Measurements from ENCODE around the gene ZFPM1.

The ZFPM1 gene

GRCh38 chr16:88441460-88441859, 11.6 kb upstream of the ZFPM1 start:
- ChIA-PET CTCF (interaction anchor here (1.7 kb wide), 1 partner anchor 120 kb away, joined by 6 read pairs; no protein-coding TSS in a partner anchor), POLR2A (no interaction called here)
- TF ChIP-seq, protein P1, sequence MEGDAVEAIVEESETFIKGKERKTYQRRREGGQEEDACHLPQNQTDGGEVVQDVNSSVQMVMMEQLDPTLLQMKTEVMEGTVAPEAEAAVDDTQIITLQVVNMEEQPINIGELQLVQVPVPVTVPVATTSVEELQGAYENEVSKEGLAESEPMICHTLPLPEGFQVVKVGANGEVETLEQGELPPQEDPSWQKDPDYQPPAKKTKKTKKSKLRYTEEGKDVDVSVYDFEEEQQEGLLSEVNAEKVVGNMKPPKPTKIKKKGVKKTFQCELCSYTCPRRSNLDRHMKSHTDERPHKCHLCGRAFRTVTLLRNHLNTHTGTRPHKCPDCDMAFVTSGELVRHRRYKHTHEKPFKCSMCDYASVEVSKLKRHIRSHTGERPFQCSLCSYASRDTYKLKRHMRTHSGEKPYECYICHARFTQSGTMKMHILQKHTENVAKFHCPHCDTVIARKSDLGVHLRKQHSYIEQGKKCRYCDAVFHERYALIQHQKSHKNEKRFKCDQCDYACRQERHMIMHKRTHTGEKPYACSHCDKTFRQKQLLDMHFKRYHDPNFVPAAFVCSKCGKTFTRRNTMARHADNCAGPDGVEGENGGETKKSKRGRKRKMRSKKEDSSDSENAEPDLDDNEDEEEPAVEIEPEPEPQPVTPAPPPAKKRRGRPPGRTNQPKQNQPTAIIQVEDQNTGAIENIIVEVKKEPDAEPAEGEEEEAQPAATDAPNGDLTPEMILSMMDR (IDR thresholded peaks at IDR 0.05; ENCODE audit: control extremely low read depth, extremely low read depth, low read depth, missing control alignments): no peak

DNA sequence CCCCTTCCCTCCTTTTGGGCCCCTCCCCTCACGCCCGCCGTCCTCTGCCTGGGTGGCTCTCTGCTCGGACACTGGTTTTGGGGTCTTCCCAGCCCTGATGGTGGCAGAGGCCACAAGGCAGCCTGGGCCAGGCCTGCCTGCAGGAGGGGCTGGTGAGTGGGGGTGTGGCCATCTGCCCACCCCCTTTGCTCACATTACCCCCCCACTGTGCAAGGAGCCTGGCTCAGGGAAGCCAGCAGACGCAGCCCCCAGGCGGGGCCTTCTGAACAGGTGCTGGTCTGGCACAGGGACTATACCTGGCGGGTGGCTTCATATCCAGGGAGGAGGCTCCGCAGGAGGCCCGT, 10.7 kb upstream of the ZFPM1 start:
- CTCF ChIA-PET: interaction anchor here (1.7 kb wide), 1 partner anchor 119 kb away, joined by 6 read pairs; no protein-coding TSS in a partner anchor
- no peak for DNase-seq (ENCODE audit: extremely low spot score)
- POLR2A ChIA-PET: no interaction called here
- TF ChIP-seq, protein P1 (IDR thresholded peaks at IDR 0.05; ENCODE audit: control extremely low read depth, extremely low read depth, low read depth, missing control alignments): no peak

More at GRCh38 chr16:88441460-88441859, 11.6 kb upstream of the ZFPM1 start:
- no peak for DNase-seq (ENCODE audit: extremely low spot score)

DNA sequence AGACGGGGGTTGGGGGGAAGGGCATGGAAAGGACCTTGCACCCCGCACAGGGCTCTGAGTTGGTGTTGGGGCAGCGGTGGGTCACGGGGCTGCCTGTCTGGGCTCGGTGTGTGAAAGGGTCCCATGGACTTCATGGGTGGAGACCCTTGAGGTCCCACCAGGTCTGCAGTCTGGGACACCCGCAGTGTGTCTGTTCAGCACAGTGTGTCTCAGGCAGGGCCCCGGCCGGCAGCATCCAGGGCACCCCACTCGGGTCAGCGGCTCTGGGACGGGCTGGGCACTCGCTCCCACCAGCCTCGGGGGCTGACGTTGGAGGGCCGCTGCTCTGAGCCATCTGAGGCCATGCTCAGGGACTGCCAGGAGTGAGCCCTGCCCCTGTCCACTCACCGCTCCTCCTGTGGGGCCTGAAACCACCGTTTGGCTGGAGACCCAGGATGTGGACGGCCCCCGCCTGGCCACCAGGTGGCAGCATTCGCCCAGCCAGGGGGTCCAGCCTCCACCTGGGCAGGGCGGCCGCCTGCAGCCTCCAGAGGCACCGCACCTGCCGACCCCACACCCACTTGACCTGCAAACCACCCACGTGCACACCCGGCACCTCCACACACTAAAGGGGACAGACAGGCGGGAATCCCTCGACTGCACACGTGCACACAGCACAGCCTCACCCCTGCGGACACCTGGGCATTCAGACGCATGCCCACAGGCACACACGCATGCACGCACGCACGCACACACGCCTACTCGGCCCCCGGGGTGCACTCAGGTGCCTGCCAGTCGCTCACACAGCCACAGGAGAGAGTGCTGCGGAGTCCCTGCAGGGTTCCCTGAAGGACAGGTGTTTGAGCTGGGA, 10.1 kb upstream of the ZFPM1 start:
- DNase-seq (ENCODE audit: extremely low spot score): peak; percentile 92
- POLR2A ChIA-PET: no interaction called here
- TF ChIP-seq, protein P1 (IDR thresholded peaks at IDR 0.05; ENCODE audit: control extremely low read depth, extremely low read depth, low read depth, missing control alignments): peak; percentile 98
- CTCF ChIA-PET: interaction anchor here (0.6 to 1.8 kb wide), 9 partner anchors 8 to 128 kb away, joined by 3 to 7 read pairs (median 4); partner anchors contain the start of genes ZC3H18 and ZFPM1

- DNase-seq (ENCODE audit: extremely low spot score): no peak
- ChIA-PET CTCF (interaction anchor here (1.0 to 1.8 kb wide), 3 partner anchors 8 to 116 kb away, joined by 3 to 7 read pairs (median 6); partner anchors contain the start of gene ZFPM1), POLR2A (no interaction called here)
- TF ChIP-seq, protein P1 (IDR thresholded peaks at IDR 0.05; ENCODE audit: control extremely low read depth, extremely low read depth, low read depth, missing control alignments): no peak
Observed at GRCh38 chr16:88444826-88445582, 8.1 kb upstream of the ZFPM1 start.

DNA sequence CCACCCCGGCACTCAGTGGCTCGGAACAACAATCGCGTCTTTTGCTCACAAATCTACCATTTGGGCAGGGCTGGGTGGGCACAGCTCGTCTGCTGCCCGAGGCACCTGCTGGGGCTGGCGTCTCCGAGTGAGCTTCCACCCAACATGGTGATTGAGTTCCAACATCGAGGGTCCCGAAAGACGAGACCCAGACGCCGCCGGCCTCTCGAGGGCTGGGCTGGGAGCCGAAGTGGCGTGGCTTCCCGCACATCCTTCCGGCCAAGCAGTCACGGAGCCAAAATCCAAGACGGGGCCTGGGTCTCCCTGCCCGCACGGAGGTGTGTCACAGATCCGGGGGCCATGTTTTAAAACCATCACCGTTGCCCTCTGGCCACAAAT, 7.5 kb upstream of the ZFPM1 start:
- DNase-seq (ENCODE audit: extremely low spot score): no peak
- ChIA-PET CTCF (interaction anchor here (1.0 kb wide), 1 partner anchor 115 kb away, joined by 3 read pairs; no protein-coding TSS in a partner anchor), POLR2A (no interaction called here)
- TF ChIP-seq, protein P1 (IDR thresholded peaks at IDR 0.05; ENCODE audit: control extremely low read depth, extremely low read depth, low read depth, missing control alignments): no peak

- CTCF ChIA-PET: interaction anchor here (4.2 kb wide), 1 partner anchor 8 kb away, joined by 22 read pairs; no protein-coding TSS in a partner anchor
- POLR2A ChIA-PET: no interaction called here
- TF ChIP-seq, protein P1 (IDR thresholded peaks at IDR 0.05; ENCODE audit: control extremely low read depth, extremely low read depth, low read depth, missing control alignments): no peak
- no peak for DNase-seq (ENCODE audit: extremely low spot score)
Observed at GRCh38 chr16:88446061-88446460, 7.0 kb upstream of the ZFPM1 start.
